ENCODE results near the gene SGMS1.

DNA sequence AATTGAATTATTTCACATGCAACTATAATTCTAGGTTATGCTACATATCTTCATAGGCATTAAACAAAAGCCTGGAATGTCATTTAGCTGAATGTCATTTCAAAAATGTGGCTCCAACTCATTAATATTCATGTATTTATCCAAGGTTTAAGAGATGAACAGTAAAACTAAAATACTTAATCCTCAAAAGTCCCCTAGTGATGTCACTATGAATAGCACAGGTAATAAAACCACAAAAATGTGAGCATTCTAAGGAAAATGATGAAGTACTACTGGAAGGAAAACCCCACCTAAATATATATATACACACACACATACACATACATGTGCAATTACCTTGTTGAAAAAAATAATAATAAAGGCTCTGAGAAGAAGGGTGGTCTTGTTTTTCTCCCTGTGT lies 218.0 kb downstream of the SGMS1 start:
- TF ChIP-seq, protein P1, sequence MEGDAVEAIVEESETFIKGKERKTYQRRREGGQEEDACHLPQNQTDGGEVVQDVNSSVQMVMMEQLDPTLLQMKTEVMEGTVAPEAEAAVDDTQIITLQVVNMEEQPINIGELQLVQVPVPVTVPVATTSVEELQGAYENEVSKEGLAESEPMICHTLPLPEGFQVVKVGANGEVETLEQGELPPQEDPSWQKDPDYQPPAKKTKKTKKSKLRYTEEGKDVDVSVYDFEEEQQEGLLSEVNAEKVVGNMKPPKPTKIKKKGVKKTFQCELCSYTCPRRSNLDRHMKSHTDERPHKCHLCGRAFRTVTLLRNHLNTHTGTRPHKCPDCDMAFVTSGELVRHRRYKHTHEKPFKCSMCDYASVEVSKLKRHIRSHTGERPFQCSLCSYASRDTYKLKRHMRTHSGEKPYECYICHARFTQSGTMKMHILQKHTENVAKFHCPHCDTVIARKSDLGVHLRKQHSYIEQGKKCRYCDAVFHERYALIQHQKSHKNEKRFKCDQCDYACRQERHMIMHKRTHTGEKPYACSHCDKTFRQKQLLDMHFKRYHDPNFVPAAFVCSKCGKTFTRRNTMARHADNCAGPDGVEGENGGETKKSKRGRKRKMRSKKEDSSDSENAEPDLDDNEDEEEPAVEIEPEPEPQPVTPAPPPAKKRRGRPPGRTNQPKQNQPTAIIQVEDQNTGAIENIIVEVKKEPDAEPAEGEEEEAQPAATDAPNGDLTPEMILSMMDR (IDR thresholded peaks at IDR 0.05), result no peak
- no peak for TF ChIP-seq EZH2phosphoT487 (IDR thresholded peaks at IDR 0.05)

Data from neural progenitor cell (in vitro differentiated cells).